DND-41 (cell line): ENCODE measurements around the gene KCNAB2.
"Not testable (repeated sequence)": the region's sequence is repeated elsewhere in the genome, so short reads cannot be mapped to it uniquely, and the experiment has no call there.

Experiments used
- ATAC-seq: fragments of 200-7000 bp; cut with Tn5 transposase; 3 replicates; pipeline ENCODE4 v1.9.1; 2021; ENCODE audit warnings: low read depth; ENCODE audit not compliant: insufficient read depth
- DNase-seq: peaks from one replicate; pipeline ENCODE4 v3.0.0-alpha.2; 2020
- H2AFZ ChIP-seq: 2 replicates; pipeline ENCODE4 v1.6.0; 2012; ENCODE audit warnings: low read depth, low read length
- H3K27ac ChIP-seq: 2 replicates; pipeline ENCODE4 v1.5.1; 2012; ENCODE audit warnings: low read length, inconsistent platforms
- H3K27me3 ChIP-seq: fragments of 200-600 bp; sonication (generic); 2 replicates; pipeline ENCODE4 v1.6.0; 2012; ENCODE audit warnings: low read length, mild to moderate bottlenecking, inconsistent platforms; ENCODE audit not compliant: insufficient read depth, poor library complexity
- H3K36me3 ChIP-seq: 2 replicates; pipeline ENCODE4 v1.5.1; 2012; ENCODE audit warnings: low read length, inconsistent platforms; ENCODE audit not compliant: insufficient read depth
- H3K4me1 ChIP-seq: 2 replicates; pipeline ENCODE4 v1.5.1; 2012; ENCODE audit warnings: mild to moderate bottlenecking, low read length; ENCODE audit not compliant: insufficient read depth
- H3K4me2 ChIP-seq: 2 replicates; pipeline ENCODE4 v1.6.0; 2012; ENCODE audit warnings: mild to moderate bottlenecking, moderate library complexity, low read length, inconsistent platforms; ENCODE audit not compliant: insufficient read depth
- H3K4me3 ChIP-seq, 2 experiments: fragments of 200-600 bp in 1 of 2; shearing (Covaris generic) in 1 of 2; 2 replicates each; pipeline ENCODE4 v1.5.1; 2012 to 2016; ENCODE audit warnings: inconsistent platforms in 2 of 2, low read length in 2 of 2, mild to moderate bottlenecking in 2 of 2, low read depth in 1 of 2, moderate library complexity in 1 of 2
- H3K79me2 ChIP-seq: 2 replicates; pipeline ENCODE4 v1.6.0; 2012; ENCODE audit warnings: low read length, inconsistent platforms; ENCODE audit not compliant: insufficient read depth
- H3K9ac ChIP-seq: 2 replicates; pipeline ENCODE4 v1.6.0; 2012; ENCODE audit warnings: low read depth, mild to moderate bottlenecking, inconsistent platforms, low read length, moderate library complexity
- H3K9me3 ChIP-seq: 2 replicates; pipeline ENCODE4 v1.5.1; 2012; ENCODE audit warnings: low read length, moderate library complexity, mild to moderate bottlenecking, inconsistent platforms; ENCODE audit not compliant: insufficient read depth, severe bottlenecking
- H4K20me1 ChIP-seq: 2 replicates; pipeline ENCODE4 v1.6.0; 2012; ENCODE audit warnings: low read length; ENCODE audit not compliant: insufficient read depth
- CTCF ChIP-seq: IDR thresholded peaks from 2 replicates; pipeline ENCODE4 v1.5.1; 2012; ENCODE audit warnings: borderline replicate concordance, low read length, moderate library complexity, mild to moderate bottlenecking; ENCODE audit not compliant: poor library complexity, severe bottlenecking; ENCODE audit errors: extremely low read depth
- EZH2 ChIP-seq: IDR thresholded peaks from 3 replicates; pipeline ENCODE4 v1.6.1; 2012; ENCODE audit warnings: borderline replicate concordance, low read depth, mild to moderate bottlenecking, moderate library complexity, low read length, inconsistent platforms; ENCODE audit not compliant: severe bottlenecking

The KCNAB2 gene

GRCh38 chr1:6057170-6057845 lies 11.6 kb downstream of the KCNAB2 start:
- H3K4me3 ChIP-seq: no peak overlapping the region
- H4K20me1 ChIP-seq: peaks cover 51% of the 10 kb centered on the region
- H3K9ac ChIP-seq: no peak overlapping the region
- H3K9me3 ChIP-seq: no peaks in the 10 kb centered on the region
- no peaks in the 10 kb centered on the region for H3K79me2 ChIP-seq
- no peaks in the 10 kb centered on the region for H3K4me1 ChIP-seq
- DNase-seq: no peak
- H3K36me3 ChIP-seq: peaks cover 12% of the 10 kb centered on the region; the same call in 1 of the 2 replicates
- H3K27me3 ChIP-seq: no peaks in the 10 kb centered on the region
- ATAC-seq: no peak
- H2AFZ ChIP-seq: no peak overlapping the region
- no peak overlapping the region for H3K27ac ChIP-seq
- TF ChIP-seq CTCF: no peak
- no peak for TF ChIP-seq EZH2
- H3K4me2 ChIP-seq: no peak overlapping the region

GRCh38 chr1:6059866-6060265 lies 14.2 kb downstream of the KCNAB2 start:
- Histone ChIP-seq H3K27me3 (no peaks in the 10 kb centered on the region), H3K4me2 (no peak overlapping the region), H3K36me3 (peaks cover 7% of the 10 kb centered on the region; the same call in 1 of the 2 replicates), H4K20me1 (peaks cover 35% of the 10 kb centered on the region), H3K4me1 (no peaks in the 10 kb centered on the region), H3K9ac (no peak overlapping the region), H3K9me3 (no peaks in the 10 kb centered on the region), H3K79me2 (no peaks in the 10 kb centered on the region), H3K4me3 (no peak overlapping the region), H2AFZ (no peak overlapping the region), H3K27ac (no peak overlapping the region)
- DNase-seq: no peak
- ATAC-seq: no peak
- TF ChIP-seq CTCF: no peak
- TF ChIP-seq EZH2: no peak

- no peak for ATAC-seq
- Histone ChIP-seq H3K4me1 (no peaks in the 10 kb centered on the region), H3K27me3 (no peaks in the 10 kb centered on the region), H2AFZ (no peak overlapping the region), H3K4me3 (no peak overlapping the region), H3K4me2 (no peak overlapping the region), H3K9me3 (no peaks in the 10 kb centered on the region), H3K27ac (no peak overlapping the region), H4K20me1 (peaks cover 42% of the 10 kb centered on the region), H3K79me2 (no peaks in the 10 kb centered on the region), H3K9ac (no peak overlapping the region), H3K36me3 (peaks cover 10% of the 10 kb centered on the region; the same call in 1 of the 2 replicates)
- TF ChIP-seq CTCF (no peak), EZH2 (no peak)
- DNase-seq: no peak
These were observed 17.0 kb downstream of the KCNAB2 start for GRCh38 chr1:6062670-6063069.

GRCh38 chr1:6063532-6064053 lies 17.9 kb downstream of the KCNAB2 start:
- H3K9ac ChIP-seq: not testable (repeated sequence)

More at GRCh38 chr1:6063532-6064053, 17.9 kb downstream of the KCNAB2 start:
- H3K36me3 ChIP-seq, DNase-seq, H3K27me3 ChIP-seq, H3K79me2 ChIP-seq, H3K4me3 ChIP-seq, H3K4me2 ChIP-seq, ATAC-seq, H3K4me1 ChIP-seq, H3K9me3 ChIP-seq, H3K27ac ChIP-seq, H2AFZ ChIP-seq: not testable (repeated sequence)
- peaks cover 46% of the 10 kb centered on the region for H4K20me1 ChIP-seq
